Peyer's patch (tissue), 4 donors: ENCODE measurements around the gene CGN. TPM values are rescaled to one million over a fixed set of nuclear protein-coding genes. Genes with fewer than 3 reads are reported as not detected.

Experiments
- DNase-seq, 3 donors: peaks; one replicate each; pipeline ENCODE4 v3.0.0-alpha.2; 2017 to 2019
- H3K27ac ChIP-seq, 4 donors: fragments of 200-600 bp; sonication (generic); one replicate each; pipeline ENCODE4 v1.5.1; 2016 to 2019
- H3K27me3 ChIP-seq, 2 donors: fragments of 200-600 bp; sonication (generic); one replicate each; pipeline ENCODE4 v1.5.1; 2019
- H3K36me3 ChIP-seq, 3 donors: fragments of 200-600 bp; sonication (generic); one replicate each; pipeline ENCODE4 v1.5.1; 2016 to 2019
- H3K4me1 ChIP-seq, 4 donors: fragments of 200-600 bp; sonication (generic); one replicate each; pipeline ENCODE4 v1.5.1; 2016 to 2019
- H3K4me3 ChIP-seq, 4 donors: fragments of 200-600 bp; sonication (generic); 1 replicate in 3 of 4; 2 replicates in 1 of 4; pipeline ENCODE4 v1.5.1; 2016 to 2019; ENCODE audit warnings: mild to moderate bottlenecking in 1 of 4
- H3K9me3 ChIP-seq, 4 donors: fragments of 200-600 bp; sonication (generic); one replicate each; pipeline ENCODE4 v1.5.1; 2016 to 2019; ENCODE audit warnings: mild to moderate bottlenecking in 1 of 4
- CTCF ChIP-seq, 6 experiments: fragments of 450-650 bp in 4 of 6; fragments of 200-600 bp in 2 of 6; sonication (generic) in 1 of 6; IDR thresholded peaks; one replicate each; pipeline ENCODE4 v1.5.1; 2017 to 2019; ENCODE audit warnings: antibody characterized with exemption in 6 of 6, mild to moderate bottlenecking in 3 of 6, moderate library complexity in 1 of 6
- POLR2A ChIP-seq, 2 donors: fragments of 450-650 bp; IDR thresholded peaks; one replicate each; pipeline ENCODE4 v1.5.1; 2017; ENCODE audit warnings: antibody characterized with exemption in 2 of 2, mild to moderate bottlenecking in 2 of 2, moderate library complexity in 2 of 2
- total RNA-seq, 4 donors: library from RNA; depleted of rRNA; stranded (reverse); fragments of >200 nt; gene quantifications; one replicate each; pipeline ENCODE4 v1.1.0, GENCODE V29; 2016

Gene CGN
- total RNA-seq, 4 donors from 2014 or later: 34.7 to 180 (median 160) TPM

- H3K4me1 ChIP-seq: no peaks in the 10 kb centered on the region
- H3K9me3 ChIP-seq: no peaks in the 10 kb centered on the region
- H3K27ac ChIP-seq: no peak overlapping the region
- H3K27me3 ChIP-seq: no peaks in the 10 kb centered on the region
- peaks cover 0 to 80% (median 0%) of the 10 kb centered on the region in 3 donors for H3K36me3 ChIP-seq
- no peak for TF ChIP-seq POLR2A (IDR thresholded peaks at IDR 0.05)
- no peak for TF ChIP-seq CTCF (IDR thresholded peaks at IDR 0.05)
- H3K4me3 ChIP-seq: no peak overlapping the region
- no peak for DNase-seq
Observed at GRCh38 chr1:151523326-151523725, 12.1 kb downstream of the CGN start.

- TF ChIP-seq CTCF (IDR thresholded peaks at IDR 0.05) (no peak), POLR2A (IDR thresholded peaks at IDR 0.05) (no peak)
- Histone ChIP-seq H3K9me3 (no peaks in the 10 kb centered on the region), H3K27ac (no peak overlapping the region), H3K4me1 (no peaks in the 10 kb centered on the region), H3K36me3 (peaks cover 0 to 73% (median 0%) of the 10 kb centered on the region in 3 donors), H3K4me3 (no peak overlapping the region), H3K27me3 (no peaks in the 10 kb centered on the region)
- DNase-seq: peak in 1 of 3 donors; percentile 28
Observed at GRCh38 chr1:151524736-151525135, 13.5 kb downstream of the CGN start.

- no peak overlapping the region for H3K4me3 ChIP-seq
- no peak overlapping the region for H3K27ac ChIP-seq
- H3K27me3 ChIP-seq: no peaks in the 10 kb centered on the region
- no peaks in the 10 kb centered on the region for H3K9me3 ChIP-seq
- no peaks in the 10 kb centered on the region for H3K4me1 ChIP-seq
- DNase-seq: peak in 1 of 3 donors; percentile 23
- TF ChIP-seq POLR2A (IDR thresholded peaks at IDR 0.05) (no peak), CTCF (IDR thresholded peaks at IDR 0.05) (no peak)
- H3K36me3 ChIP-seq: peaks cover 0 to 69% (median 0%) of the 10 kb centered on the region in 3 donors
Observed at GRCh38 chr1:151526735-151527525, 15.7 kb downstream of the CGN start.

- Histone ChIP-seq H3K4me1 (no peaks in the 10 kb centered on the region), H3K9me3 (no peaks in the 10 kb centered on the region), H3K27ac (no peak overlapping the region), H3K36me3 (peaks cover 0 to 72% (median 0%) of the 10 kb centered on the region in 3 donors), H3K27me3 (no peaks in the 10 kb centered on the region), H3K4me3 (no peak overlapping the region)
- DNase-seq: peak in 1 of 3 donors; percentile 28
- no peak for TF ChIP-seq POLR2A (IDR thresholded peaks at IDR 0.05)
- no peak for TF ChIP-seq CTCF (IDR thresholded peaks at IDR 0.05)
Observed at GRCh38 chr1:151529211-151529702, 18.1 kb downstream of the CGN start.

GRCh38 chr1:151529781-151530180 lies 18.6 kb downstream of the CGN start:
- peak in 1 of 3 donors; percentile 26 for DNase-seq
- H3K36me3 ChIP-seq: peaks cover 0 to 73% (median 0%) of the 10 kb centered on the region in 3 donors
- no peak for TF ChIP-seq CTCF (IDR thresholded peaks at IDR 0.05)
- TF ChIP-seq POLR2A (IDR thresholded peaks at IDR 0.05): no peak
- no peaks in the 10 kb centered on the region for H3K4me1 ChIP-seq
- H3K4me3 ChIP-seq: no peak overlapping the region
- H3K27ac ChIP-seq: no peak overlapping the region
- H3K9me3 ChIP-seq: no peaks in the 10 kb centered on the region
- no peaks in the 10 kb centered on the region for H3K27me3 ChIP-seq
